ENCODE results near the gene DNLZ.

The DNLZ gene

GRCh38 chr9:136345281-136346156 is 18.0 kb downstream of the DNLZ start:
- DNase-seq (ENCODE audit: extremely low read depth in 1 of 2, low read depth in 1 of 2) = no peak

DNA sequence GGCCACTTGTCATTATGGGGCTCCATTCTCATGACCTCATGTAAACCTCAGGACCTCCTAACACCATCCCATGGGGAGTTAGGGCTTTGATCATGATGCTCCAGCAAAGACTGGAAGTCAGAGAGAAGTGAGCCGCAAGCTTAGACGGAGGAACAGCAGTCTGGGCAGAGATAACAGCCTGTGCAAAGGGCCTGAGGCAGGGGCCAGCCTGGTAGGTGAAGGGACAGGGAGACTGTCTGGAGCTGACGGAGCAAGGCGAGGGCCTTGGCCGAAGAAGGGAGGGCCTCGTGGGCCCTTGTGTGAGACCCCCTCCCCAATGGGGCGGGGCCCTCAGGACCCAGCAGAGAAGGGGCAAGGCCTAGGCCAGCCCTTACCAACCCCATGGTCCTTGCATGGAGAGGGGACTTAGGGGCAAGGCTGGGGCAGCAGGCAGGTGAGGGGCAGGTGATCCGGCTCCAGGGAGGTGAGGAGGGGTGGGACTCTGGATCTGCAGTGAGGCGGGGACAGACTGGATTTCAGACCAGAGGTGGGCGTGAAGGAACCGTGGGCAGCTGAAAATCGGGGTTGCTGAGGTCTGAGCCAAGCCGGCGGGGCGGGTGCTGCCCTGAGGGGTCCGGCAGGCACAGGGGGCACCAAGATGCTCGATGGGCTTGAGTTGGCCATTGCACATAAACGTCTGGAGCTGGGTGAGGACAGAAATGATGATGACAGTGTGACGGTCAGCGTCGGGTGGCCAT is 18.8 kb downstream of the DNLZ start:
- DNase-seq (ENCODE audit: extremely low read depth in 1 of 2, low read depth in 1 of 2) = no peak

- no peak for DNase-seq (ENCODE audit: extremely low read depth in 1 of 2, low read depth in 1 of 2)
Observed at GRCh38 chr9:136343884-136344269, 19.7 kb downstream of the DNLZ start.

DNA sequence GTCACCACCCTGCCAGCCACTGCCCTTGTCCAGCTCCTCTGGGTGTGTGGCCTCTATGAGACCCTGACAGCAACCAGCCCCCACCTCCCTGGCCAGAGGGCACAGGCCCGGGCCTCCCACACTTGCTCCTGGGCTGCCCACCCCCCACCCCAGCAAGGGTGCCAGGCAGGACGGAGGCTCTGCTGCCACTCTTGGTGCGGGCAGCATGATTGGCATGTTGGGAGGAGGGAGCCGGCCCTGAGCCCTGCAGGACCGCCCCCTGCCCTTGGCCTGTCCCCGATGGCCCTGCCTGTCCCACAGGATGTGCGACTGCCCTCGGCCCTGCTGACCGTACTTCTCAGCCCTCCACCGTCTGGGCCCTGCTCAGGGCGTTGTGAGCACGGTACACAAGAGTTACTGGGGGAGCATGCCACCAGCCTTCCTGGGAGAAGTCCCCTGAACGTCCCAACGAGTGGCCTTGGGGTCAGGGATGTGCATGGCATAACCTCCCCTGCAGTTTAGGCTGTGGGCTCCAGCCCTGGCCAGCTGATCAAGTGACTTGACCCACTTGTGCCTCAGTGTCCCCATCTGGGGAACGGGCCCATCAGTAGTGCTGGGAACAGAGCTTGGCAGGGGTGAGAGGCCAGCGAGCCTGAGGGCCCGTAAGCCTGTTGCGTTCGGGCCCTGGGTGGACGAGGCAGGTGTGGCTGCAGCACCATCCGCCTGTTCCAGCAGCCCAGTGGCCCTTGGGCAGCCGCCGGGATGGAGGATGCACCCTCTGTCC is 20.2 kb downstream of the DNLZ start:
- DNase-seq (ENCODE audit: extremely low read depth in 1 of 2, low read depth in 1 of 2) = no peak

DNA sequence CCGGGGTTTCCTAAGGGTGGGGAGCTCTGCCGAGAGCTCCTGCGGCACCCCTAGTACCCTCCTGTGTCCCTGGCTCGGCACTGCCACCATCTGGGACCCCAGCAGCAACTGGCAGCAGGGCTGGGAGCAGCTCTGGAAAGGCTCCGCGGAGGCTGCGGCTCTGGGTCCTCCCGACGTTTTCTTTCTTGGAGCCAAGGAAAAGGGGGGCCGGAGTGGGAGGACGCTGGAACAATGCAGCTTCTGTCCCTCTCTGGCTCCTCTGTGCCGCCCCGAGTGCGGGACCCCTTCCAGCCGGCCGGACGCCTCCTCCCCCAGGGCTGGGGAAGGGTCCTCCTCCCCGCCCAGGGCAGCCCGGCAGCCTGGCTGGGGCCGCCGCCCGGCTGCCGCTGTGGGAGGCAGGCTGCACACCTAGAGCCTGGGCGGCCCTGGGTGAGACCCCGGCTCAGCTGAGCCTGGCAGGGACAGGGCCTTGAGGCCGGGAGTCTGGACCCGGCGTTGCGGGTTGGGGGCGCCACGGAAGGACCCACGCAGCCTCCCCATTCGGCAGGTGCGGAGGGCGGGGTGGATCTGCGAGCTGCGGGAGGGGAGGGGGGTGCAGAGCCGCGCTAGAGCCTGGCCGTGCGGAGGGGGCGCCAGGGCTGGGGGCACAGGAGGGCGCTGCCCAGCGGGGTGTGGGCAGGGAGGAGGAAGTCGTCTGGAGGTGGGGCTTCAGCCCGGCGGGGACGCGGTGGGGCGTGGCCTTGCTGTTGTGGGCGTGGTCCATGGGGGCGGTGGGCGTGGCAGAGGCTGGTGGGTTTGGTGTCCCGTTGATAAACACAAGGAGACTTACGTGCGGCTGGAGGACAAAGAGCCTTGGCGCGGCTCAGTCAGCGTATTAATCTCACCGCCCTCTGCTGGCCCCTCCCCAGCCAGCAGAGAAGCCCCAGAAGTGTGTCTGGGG is 21.1 kb downstream of the DNLZ start:
- peak in 1 of 2 donors; percentile 39 for DNase-seq (ENCODE audit: extremely low read depth in 1 of 2, low read depth in 1 of 2)

- DNase-seq (ENCODE audit: extremely low read depth in 1 of 2, low read depth in 1 of 2) = no peak
Observed at GRCh38 chr9:136341769-136342168, 21.8 kb downstream of the DNLZ start.

DNA sequence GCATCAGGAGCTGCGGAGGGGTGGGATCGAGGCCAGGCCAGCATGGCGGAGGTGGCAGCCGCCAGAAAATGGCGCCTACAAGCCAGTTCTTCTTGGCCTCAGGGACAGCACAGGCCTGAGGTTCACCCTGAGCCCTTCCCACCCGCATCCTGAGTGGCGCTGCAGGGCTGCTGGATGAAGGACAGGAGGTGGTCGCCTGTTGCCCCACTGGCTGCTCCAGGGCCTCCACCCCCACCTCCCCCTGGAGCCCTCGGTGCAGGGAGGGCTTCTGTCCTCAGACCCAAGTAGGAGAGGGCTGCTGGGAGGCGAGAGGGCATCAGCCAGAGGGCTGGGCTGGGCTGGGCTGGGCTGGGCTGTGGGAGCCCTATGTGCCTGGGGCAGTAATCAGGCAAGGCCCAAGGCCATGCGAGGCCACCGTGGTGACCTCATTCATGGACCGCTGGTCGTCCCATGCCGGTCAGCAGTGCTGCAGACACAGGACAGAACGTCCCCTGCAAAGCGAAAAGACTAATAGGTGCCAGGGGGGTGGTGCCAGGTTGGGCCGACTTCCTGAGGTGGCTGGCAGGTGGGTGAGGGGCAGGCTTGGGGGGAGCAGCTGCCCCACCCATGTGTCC is 22.4 kb downstream of the DNLZ start:
- DNase-seq (ENCODE audit: extremely low read depth in 1 of 2, low read depth in 1 of 2) = no peak

DNA sequence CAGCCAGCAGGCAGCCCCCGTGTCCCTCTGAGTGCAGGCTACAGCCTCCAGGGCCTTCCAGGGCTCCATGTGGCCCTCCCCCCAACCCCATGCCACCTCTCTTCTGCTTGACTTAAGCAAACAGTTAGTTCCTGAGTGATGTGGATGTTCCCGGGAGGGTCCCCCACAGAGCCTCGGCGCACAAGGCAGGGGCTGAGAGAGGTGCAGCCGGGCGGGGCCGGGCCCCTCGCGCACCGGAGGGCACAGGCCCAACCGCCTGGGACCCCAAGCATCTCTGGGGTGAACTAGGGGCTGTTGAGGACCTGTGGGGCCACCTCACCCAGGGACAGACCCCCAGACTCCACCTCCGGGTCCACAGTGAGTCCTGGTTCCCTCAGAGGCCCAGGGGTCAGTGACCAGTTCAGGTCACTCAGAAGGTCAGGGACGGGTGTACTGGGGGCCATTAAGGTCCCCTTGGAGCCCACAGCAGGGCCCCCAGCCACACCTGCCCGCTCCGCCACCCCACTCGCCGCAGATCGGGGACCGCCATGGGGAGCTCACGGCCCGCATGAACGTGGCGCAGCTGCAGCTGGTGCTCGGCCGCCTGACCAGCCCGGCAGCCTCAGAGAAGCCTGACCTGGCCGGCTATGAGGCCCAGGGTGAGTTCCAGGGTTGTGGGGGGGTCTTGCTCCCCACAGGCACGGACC is 23.0 kb downstream of the DNLZ start:
- no peak for DNase-seq (ENCODE audit: extremely low read depth in 1 of 2, low read depth in 1 of 2)

DNA sequence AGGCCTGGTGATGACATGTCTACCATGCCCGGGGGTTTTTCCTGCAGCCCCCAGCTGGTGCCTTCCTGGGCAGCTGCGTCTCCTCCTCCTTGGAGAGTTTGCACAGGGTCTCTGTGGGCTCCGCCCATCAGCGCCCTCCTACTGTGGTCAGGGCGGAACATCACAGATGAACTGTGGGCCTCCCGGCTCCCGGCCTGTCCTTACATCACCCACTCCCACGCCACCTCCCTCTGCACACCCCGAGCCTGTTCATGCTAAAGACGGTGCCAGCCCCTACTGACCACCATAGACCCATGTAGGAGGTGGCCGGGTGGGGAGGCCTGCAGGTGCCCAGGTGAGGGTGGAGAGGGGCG is 23.6 kb downstream of the DNLZ start:
- DNase-seq (ENCODE audit: extremely low read depth in 1 of 2, low read depth in 1 of 2) = no peak

- DNase-seq (ENCODE audit: extremely low read depth in 1 of 2, low read depth in 1 of 2) = no peak
Observed at GRCh38 chr9:136339173-136339957, 24.2 kb downstream of the DNLZ start.

GRCh38 chr9:136338511-136338910 is 25.0 kb downstream of the DNLZ start:
- no peak for DNase-seq (ENCODE audit: extremely low read depth in 1 of 2, low read depth in 1 of 2)

DNA sequence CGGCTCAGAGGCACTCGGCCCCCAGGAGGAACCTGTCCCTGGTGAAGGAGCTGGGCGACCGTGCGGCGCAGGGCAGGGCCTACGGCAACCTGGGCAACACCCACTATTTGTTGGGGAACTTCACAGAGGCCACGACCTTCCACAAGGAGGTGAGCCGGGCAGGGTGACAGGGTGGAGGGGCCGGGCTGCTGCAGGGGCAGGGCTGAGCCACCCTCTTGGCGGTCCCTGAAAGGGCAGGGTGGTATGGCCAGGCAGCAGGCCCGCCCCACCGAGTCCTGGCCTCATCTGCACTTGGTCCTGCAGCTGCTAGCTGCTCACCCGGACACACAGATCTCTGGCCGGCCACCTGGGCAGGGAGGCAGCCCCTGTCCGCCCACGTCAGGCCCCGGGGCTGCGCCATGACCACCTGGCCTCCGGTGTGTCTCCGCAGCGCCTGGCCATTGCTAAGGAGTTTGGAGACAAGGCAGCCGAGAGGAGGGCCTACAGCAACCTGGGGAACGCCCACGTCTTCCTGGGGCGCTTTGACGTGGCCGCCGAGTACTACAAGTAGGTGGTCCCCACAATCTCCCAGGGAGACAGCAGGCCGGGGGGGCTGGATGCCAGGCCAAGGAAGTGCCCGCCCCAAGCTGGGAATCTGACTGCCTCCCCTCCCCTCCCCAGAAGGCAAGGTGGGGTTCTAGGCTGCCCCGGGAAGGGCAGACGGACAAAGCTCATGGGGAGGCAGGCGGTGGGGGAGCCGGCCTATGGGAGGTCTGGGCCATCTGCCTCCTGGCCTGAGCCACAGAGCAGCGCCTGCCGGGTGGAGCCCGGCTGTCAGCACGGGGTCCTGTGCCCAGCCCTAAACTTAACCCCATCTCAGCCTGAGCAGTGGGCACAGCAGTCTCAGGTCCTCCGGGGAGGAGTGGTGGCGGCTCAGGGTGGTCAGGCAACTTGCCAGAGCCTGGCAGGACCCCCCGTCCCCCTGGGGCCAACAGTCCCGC is 25.8 kb downstream of the DNLZ start:
- no peak for DNase-seq (ENCODE audit: extremely low read depth in 1 of 2, low read depth in 1 of 2)

DNA sequence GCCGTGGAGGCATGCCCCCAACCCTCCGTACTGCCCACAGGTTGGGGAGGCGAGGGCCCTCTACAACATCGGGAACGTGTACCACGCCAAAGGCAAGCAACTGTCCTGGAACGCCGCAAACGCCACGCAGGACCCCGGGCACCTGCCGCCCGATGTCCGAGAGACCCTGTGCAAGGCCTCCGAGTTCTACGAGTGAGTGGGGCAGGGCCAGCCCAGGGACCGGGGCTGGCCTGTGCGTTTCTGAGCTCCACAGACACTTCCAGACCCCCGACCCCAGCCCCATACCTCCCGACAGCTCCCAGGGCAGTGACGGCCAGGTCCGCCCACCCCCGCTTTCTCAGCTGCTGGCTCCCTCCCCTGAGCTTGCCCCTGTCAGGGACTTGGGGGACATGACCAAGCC is 26.7 kb downstream of the DNLZ start:
- no peak for DNase-seq (ENCODE audit: extremely low read depth in 1 of 2, low read depth in 1 of 2)

DNA sequence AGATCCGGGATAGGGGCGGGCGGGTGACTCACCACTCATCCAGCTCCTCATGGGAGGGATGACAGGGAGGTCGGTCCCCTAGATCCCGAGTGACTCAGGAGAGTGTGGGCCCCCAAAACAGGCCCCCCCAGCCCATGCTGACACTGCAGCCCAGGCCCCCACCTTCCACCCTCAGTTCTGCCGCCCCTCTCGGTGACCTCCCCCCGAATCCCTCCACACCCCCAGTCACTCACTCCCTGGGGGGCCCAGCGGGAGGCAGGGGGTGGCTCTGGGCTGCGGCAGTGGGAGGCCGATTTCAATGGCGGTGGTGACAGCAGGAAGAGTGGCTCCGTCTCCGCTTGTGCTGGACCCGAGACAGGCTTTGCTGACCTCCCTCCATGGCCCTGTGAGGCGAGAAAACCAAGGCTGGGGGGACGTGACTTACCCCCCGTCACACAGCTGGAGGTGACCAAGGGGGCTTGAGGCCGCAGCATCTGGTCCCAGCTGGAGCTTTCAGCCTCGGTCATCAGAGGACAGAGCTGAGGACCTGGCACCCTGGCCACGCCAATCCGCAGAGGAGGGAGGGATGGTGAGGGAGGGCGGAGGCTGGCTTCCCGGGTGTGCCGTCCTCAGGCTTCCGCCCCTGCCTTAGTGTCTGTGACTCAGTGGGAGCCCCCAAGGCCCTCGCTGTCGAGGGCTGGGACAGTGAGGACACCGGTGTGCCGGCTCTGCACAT is 27.2 kb downstream of the DNLZ start:
- DNase-seq (ENCODE audit: extremely low read depth in 1 of 2, low read depth in 1 of 2) = no peak

DNA sequence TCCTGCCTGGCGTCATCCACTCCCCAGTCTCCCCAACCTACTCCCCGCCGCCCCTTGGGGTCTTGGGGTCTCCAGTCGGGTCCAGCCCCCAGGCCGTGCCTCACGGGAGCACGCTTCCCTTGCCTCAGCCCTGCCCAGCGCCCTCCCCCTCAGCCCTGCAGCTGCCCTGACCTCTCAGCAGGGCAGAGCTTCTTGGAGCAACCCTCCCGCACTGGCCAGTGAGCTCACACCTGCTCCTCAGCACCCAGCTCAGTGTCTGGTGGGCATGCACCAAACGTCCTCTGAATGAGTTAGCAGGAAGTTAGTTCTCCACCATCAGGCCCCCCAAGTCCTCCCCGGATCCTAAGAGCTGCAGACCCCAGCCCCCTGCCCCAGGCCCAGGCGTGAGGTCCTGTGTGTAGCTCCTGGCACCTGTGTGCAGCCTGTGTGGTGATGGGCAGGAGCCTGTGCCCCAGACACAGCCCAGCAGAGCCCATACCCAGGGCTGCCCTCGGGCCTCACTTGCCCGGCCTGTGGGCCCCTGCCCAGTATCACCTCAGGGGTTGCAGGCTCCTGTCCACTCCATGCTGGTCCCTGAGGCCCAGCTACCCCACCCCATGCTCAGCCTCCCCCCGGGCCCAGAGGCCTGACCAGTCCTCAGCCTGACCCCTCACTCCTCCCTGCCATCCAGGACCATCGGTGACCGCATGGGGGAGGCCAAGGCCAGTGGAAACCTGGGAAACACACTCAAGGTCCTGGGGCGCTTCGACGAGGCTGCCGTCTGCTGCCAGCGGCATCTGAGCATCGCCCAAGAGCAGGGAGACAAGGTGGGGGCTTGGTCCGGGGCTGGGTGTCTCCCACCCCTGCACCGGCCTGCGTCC is 28.0 kb downstream of the DNLZ start:
- no peak for DNase-seq (ENCODE audit: extremely low read depth in 1 of 2, low read depth in 1 of 2)

- DNase-seq (ENCODE audit: extremely low read depth in 1 of 2, low read depth in 1 of 2) = no peak
Observed at GRCh38 chr9:136334541-136334940, 29.0 kb downstream of the DNLZ start.

Data from activated CD8-positive, alpha-beta memory T cell treated with anti-CD3 and anti-CD28 coated beads for 1 hour (primary cell).